Smooth muscle cell of the pulmonary artery (primary cell): ENCODE data around the gene ZFP92. TPM values are rescaled to one million over a fixed set of nuclear protein-coding genes. Genes with fewer than 3 reads are reported as not detected.

Experiments used
- total RNA-seq: library from RNA; depleted of rRNA; stranded (reverse); fragments of >200 nt; gene quantifications from 2 replicates; pipeline ENCODE4 v1.2.3, GENCODE V29; 2014

ZFP92 gene
- 0.23 and 0.33 TPM in 2 replicates for total RNA-seq

GRCh38 chrX:153411255-153411987, at the start of gene ZFP92:
Gene ZFP92 (plus strand): TSS chrX:153411472. CDS start chrX:153418323, 6,851 bp downstream.

GRCh38 chrX:153401133-153401764, 10.0 kb upstream of the ZFP92 start, which contains the start of gene PNMA6E:
Gene PNMA6E (minus strand): TSS chrX:153401350. CDS start chrX:153398849, 2,501 bp downstream.

GRCh38 chrX:153445856-153446635, 34.8 kb downstream of the ZFP92 start, which contains the start of gene TREX2:
Gene TREX2 (minus strand): TSS chrX:153446056. CDS start chrX:153445430, 626 bp downstream.

Other genes with a start within 250 kb of the ZFP92 start
- gene MAGEA1, start 232.2 kb upstream of the ZFP92 start, total RNA-seq = not detected in 2 replicates
- not detected in 2 replicates for gene PNMA6F, start 89.7 kb upstream of the ZFP92 start, total RNA-seq
- 13.4 and 14.2 TPM in 2 replicates for gene ZNF275, start 77.3 kb upstream of the ZFP92 start, total RNA-seq
- gene PNMA6E, start 10.1 kb upstream of the ZFP92 start, total RNA-seq = not detected in 2 replicates
- 1.7 and 1.9 TPM in 2 replicates for gene TREX2, start 34.6 kb downstream of the ZFP92 start, total RNA-seq
- 13.8 and 25.0 TPM in 2 replicates for gene HAUS7, start 59.1 kb downstream of the ZFP92 start, total RNA-seq
- 369 and 546 TPM in 2 replicates for gene BGN, start 83.5 kb downstream of the ZFP92 start, total RNA-seq
- 0.07 and 0.20 TPM in 2 replicates for gene ATP2B3, start 106.2 kb downstream of the ZFP92 start, total RNA-seq
- 14.3 and 25.2 TPM in 2 replicates for gene CCNQ, start 187.7 kb downstream of the ZFP92 start, total RNA-seq
- gene DUSP9, start 235.7 kb downstream of the ZFP92 start, total RNA-seq = not detected in 2 replicates